Suppressor macrophage treated with lipopolysaccharide for 1 hour (primary cell): Measurements from ENCODE around the gene CREB5.
A peak's percentile ranks its signal among the peaks of the same experiment; 100 is the strongest.
"Not testable (repeated sequence)": the region's sequence is repeated elsewhere in the genome, so short reads cannot be mapped to it uniquely, and the experiment has no call there.

ENCODE experiments used
- DNase-seq, 3 donors: peaks; one replicate each; pipeline ENCODE4 v3.0.0-alpha.2; 2020 to 2022

CREB5 gene

GRCh38 chr7:28793381-28794085 lies 381.2 kb downstream of the CREB5 start:
- no peak for DNase-seq

- DNase-seq, result no peak
Measured at GRCh38 chr7:28798274-28798673, 386.0 kb downstream of the CREB5 start.

GRCh38 chr7:28799619-28800018 lies 387.3 kb downstream of the CREB5 start:
- DNase-seq, result peak in 2 of 3 donors; percentile 27 to 43

GRCh38 chr7:28800150-28800549 lies 387.8 kb downstream of the CREB5 start:
- peak; percentile 91 to 95 (median 92) for DNase-seq

GRCh38 chr7:28802450-28802849 lies 390.1 kb downstream of the CREB5 start:
- no peak for DNase-seq

GRCh38 chr7:28804157-28804556 lies 391.8 kb downstream of the CREB5 start:
- no peak for DNase-seq

- no peak for DNase-seq
Measured at GRCh38 chr7:28804990-28805389, 392.7 kb downstream of the CREB5 start.

GRCh38 chr7:28806841-28807240 lies 394.5 kb downstream of the CREB5 start:
- no peak for DNase-seq

GRCh38 chr7:28807396-28807994 lies 395.2 kb downstream of the CREB5 start:
- no peak for DNase-seq

GRCh38 chr7:28808796-28809533 lies 396.6 kb downstream of the CREB5 start:
- DNase-seq, result peak; percentile 26 to 57 (median 26)

- no peak for DNase-seq
Measured at GRCh38 chr7:28811008-28811407, 398.7 kb downstream of the CREB5 start.

- DNase-seq, result peak; percentile 33 to 60 (median 43)
Measured at GRCh38 chr7:28811701-28812430, 399.5 kb downstream of the CREB5 start.

- DNase-seq, result no peak
Measured at GRCh38 chr7:28812616-28813015, 400.3 kb downstream of the CREB5 start.

GRCh38 chr7:28813243-28813962 lies 401.1 kb downstream of the CREB5 start:
- DNase-seq, result no peak

GRCh38 chr7:28815369-28815927 lies 403.1 kb downstream of the CREB5 start:
- DNase-seq, result no peak

- no peak for DNase-seq
Measured at GRCh38 chr7:28815928-28816373, 403.6 kb downstream of the CREB5 start.

GRCh38 chr7:28818996-28819395 lies 406.7 kb downstream of the CREB5 start:
- DNase-seq, result peak; percentile 19 to 41 (median 21)

- no peak for DNase-seq
Measured at GRCh38 chr7:28823582-28823981, 411.3 kb downstream of the CREB5 start.

- DNase-seq, result not testable (repeated sequence)
Measured at GRCh38 chr7:28825817-28826448, 413.6 kb downstream of the CREB5 start.

- DNase-seq, result peak in 2 of 3 donors; percentile 21 to 30
Measured at GRCh38 chr7:28830846-28831245, 418.5 kb downstream of the CREB5 start.

GRCh38 chr7:28832669-28833068 lies 420.4 kb downstream of the CREB5 start:
- DNase-seq, result no peak

GRCh38 chr7:28835800-28836199 lies 423.5 kb downstream of the CREB5 start:
- DNase-seq, result peak; percentile 19 to 33 (median 31)
